Right lobe of liver (tissue), 6 donors: Measurements from ENCODE around the gene UTS2R. TPM values are rescaled to one million over a fixed set of nuclear protein-coding genes. Genes with fewer than 3 reads are reported as not detected.

ENCODE experiments used
- ATAC-seq, 4 donors: fragments of 200-7000 bp; cut with Tn5 transposase; one replicate each; pipeline ENCODE4 v1.9.1; 2020; ENCODE audit warnings: mild to moderate bottlenecking in 4 of 4, moderate library complexity in 4 of 4
- DNase-seq, 3 donors: peaks; one replicate each; pipeline ENCODE4 v3.0.0-alpha.2; 2020
- H3K27ac ChIP-seq, 3 donors: fragments of 200-600 bp; one replicate each; pipeline ENCODE4 v1.8.0; 2022
- H3K27me3 ChIP-seq, 2 donors: fragments of 200-600 bp; one replicate each; pipeline ENCODE4 v1.8.0; 2022
- H3K36me3 ChIP-seq, 4 donors: fragments of 200-600 bp; sonication (generic) in 1 of 4; one replicate each; pipeline versions ENCODE4 v1.5.1 to v1.8.0; 2017 to 2022; ENCODE audit warnings: control low read depth in 1 of 4
- H3K4me1 ChIP-seq, 4 donors: fragments of 200-600 bp; sonication (generic) in 1 of 4; one replicate each; pipeline versions ENCODE4 v1.5.1 to v1.8.0; 2017 to 2022; ENCODE audit warnings: control low read depth in 1 of 4
- H3K4me3 ChIP-seq, 3 donors: fragments of 200-600 bp; one replicate each; pipeline ENCODE4 v1.8.0; 2022
- H3K9me3 ChIP-seq, 4 donors: fragments of 200-600 bp; sonication (generic) in 1 of 4; one replicate each; pipeline versions ENCODE4 v1.5.1 to v1.8.0; 2017 to 2022; ENCODE audit warnings: control low read depth in 1 of 4
- POLR2A ChIP-seq: fragments of 450-650 bp; IDR thresholded peaks from one replicate; pipeline ENCODE4 v1.6.1; 2017; ENCODE audit warnings: antibody characterized with exemption, mild to moderate bottlenecking
- WGBS: methylation state at CpG from one replicate; pipeline ENCODE4 v1.1.6; 2018; ENCODE audit warnings: low coverage, low lambda C conversion rate; ENCODE audit not compliant: insufficient coverage; ENCODE audit errors: missing lambda C conversion rate; 5-methylcytosine and 5-hydroxymethylcytosine counted together
- intact Hi-C, 2 donors: fragments of 100-400 bp; cut with DNase I; formaldehyde crosslinking; loops; one replicate each; pipeline versions ENCODE4 v1.11.2 to v1.14.1; 2022
- total RNA-seq, 6 experiments: library from RNA; depleted of rRNA in 2 of 6; stranded (reverse); fragments of >200 nt in 2 of 6; fragmentation: NEBNext Ultra II Directional in 3 of 6; extraction: Animal tissue kit (Norgen Biotek cat#: 25700) in 3 of 6; gene quantifications; one replicate each; pipeline versions ENCODE4 v1.1.0 to v1.2.4, GENCODE V29; 2016 to 2023
- TF ChIP-seq, protein P1 (sequence below), 4 donors: fragments of 200-600 bp in 3 of 4; fragments of 450-650 bp in 1 of 4; IDR thresholded peaks; one replicate each; pipeline versions ENCODE4 v1.5.1 to v1.8.0; 2016 to 2022; ENCODE audit warnings: antibody characterized with exemption in 4 of 4, mild to moderate bottlenecking in 2 of 4
- donor health status: DM: no; HTN: yes; CAD: no.
- donor health status: DM: no; HTN: no; CAD: no.
- donor health status: DM: no; HTN: no; CAD: no.
- donor health status: DM: no; HTN: yes; CAD: no.
- donor health status: DM: no; HTN: yes; CAD: no.

The UTS2R gene
- total RNA-seq, 6 experiments from 2014 or later, result not detected

DNA sequence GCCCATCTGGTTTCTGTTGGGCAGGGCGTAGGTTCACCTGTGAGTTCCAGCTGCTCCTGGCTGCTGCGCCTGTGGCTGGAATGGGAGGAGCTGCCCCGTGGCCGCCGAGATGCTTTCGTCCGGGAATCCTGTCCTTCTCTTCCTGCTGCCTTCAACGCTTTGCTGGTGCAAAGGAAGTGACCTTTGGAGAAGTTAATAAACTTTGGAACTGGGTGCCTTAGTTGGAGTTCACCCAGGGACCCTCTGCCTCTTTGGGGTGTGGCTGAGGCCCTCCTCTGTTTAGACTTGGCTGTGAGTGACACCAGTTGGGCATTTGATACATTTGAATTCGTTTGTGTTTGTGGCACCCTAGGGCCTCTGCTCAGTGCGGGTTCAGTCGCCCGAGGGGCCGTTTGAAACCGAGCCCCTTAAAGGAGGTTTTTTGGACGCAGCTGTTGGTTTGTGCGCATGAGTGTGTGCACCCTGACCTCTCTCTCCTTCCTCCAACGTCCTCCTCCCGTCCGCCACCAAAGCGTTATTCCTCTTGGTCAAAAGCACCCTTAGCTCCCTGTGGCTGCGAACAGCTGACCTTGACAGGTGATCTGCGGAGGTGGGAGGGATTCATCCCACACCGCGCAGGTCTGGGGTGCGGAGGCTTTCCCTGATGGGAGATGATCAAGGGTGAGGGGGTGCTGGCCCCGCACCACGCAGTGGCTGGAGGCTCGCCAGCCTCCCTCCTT, 29.0 kb upstream of the UTS2R start:
- DNase-seq, result no peak
- 77% methylated on average over 11 of the region's 28 CpGs for WGBS

DNA sequence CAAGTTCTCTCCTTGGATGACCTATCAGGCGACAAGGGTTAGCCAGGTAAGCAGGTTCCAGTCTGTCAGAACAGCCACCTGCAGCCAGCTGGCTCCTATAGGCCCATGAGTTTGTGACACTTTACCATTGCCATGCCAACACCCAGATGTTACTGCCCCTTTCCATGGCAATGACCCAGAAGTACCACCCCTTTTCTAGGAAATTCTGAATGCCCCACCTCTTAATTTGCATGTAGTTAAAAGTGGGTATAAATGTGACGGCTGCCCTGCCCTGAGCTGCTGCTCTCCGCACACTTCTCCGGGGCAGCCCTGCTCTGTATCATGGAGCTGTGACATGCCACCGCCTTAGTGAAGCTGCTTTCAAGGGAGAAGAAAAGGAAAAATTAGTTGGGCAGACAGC, 28.0 kb upstream of the UTS2R start:
- 96% methylated on average over 5 of the region's 5 CpGs for WGBS
- DNase-seq, result no peak
- no peak overlapping the region for H3K4me3 ChIP-seq
- H3K36me3 ChIP-seq, result no peaks in the 10 kb centered on the region
- H3K27ac ChIP-seq, result no peak overlapping the region
- no peaks in the 10 kb centered on the region for H3K9me3 ChIP-seq
- intact Hi-C loops, result no loop called here
- TF ChIP-seq POLR2A, result no peak
- TF ChIP-seq, protein P1, sequence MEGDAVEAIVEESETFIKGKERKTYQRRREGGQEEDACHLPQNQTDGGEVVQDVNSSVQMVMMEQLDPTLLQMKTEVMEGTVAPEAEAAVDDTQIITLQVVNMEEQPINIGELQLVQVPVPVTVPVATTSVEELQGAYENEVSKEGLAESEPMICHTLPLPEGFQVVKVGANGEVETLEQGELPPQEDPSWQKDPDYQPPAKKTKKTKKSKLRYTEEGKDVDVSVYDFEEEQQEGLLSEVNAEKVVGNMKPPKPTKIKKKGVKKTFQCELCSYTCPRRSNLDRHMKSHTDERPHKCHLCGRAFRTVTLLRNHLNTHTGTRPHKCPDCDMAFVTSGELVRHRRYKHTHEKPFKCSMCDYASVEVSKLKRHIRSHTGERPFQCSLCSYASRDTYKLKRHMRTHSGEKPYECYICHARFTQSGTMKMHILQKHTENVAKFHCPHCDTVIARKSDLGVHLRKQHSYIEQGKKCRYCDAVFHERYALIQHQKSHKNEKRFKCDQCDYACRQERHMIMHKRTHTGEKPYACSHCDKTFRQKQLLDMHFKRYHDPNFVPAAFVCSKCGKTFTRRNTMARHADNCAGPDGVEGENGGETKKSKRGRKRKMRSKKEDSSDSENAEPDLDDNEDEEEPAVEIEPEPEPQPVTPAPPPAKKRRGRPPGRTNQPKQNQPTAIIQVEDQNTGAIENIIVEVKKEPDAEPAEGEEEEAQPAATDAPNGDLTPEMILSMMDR (IDR thresholded peaks at IDR 0.05), result no peak
- H3K27me3 ChIP-seq, result no peaks in the 10 kb centered on the region
- ATAC-seq, result no peak
- H3K4me1 ChIP-seq, result peaks cover 0 to 9% (median 0%) of the 10 kb centered on the region in 4 donors

More for the DNA sequence above, 29.0 kb upstream of the UTS2R start:
- Histone ChIP-seq H3K36me3 (no peaks in the 10 kb centered on the region), H3K4me3 (no peak overlapping the region), H3K9me3 (no peaks in the 10 kb centered on the region), H3K27ac (no peak overlapping the region), H3K4me1 (peaks cover 0 to 9% (median 0%) of the 10 kb centered on the region in 4 donors), H3K27me3 (no peaks in the 10 kb centered on the region)
- intact Hi-C loops, result no loop called here
- TF ChIP-seq POLR2A, result no peak
- TF ChIP-seq, protein P1 (IDR thresholded peaks at IDR 0.05), result no peak
- no peak for ATAC-seq

DNA sequence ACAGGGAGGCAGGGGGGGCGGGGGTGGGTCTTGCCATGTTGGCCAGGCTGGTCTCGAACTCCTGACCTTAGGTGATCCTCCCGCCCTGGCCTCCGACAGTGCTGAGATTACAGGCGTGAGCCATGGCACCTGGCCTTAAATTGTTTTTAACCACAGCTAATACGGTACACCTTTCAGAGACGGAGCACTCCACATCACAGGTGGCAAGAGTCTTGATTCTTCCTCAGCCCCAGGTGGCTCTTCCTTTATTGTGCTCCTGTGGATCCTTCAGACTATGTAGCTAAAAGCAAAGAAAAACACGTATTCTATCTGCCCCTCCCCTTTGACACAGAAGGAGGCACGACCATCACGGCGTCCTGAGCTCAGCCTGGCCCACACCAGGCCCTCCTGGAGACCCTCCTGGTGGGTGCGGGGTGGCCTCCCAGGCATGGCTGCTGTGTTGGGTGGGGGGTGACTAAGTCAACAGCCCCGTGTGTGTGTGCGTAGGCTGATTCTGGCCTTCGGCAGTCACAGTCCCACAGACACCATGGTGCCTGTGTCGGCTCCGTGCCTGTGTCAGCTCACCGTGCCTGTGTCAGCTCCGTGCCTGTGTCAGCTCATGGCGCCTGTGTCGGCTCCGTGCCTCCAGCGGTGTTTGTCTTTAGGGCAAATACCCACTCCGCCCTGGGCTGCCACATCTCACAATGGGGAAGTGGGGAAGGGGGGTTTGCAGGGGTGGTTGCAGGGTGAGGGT, 27.2 kb upstream of the UTS2R start:
- 93% methylated on average over 3 of the region's 24 CpGs for WGBS

DNA sequence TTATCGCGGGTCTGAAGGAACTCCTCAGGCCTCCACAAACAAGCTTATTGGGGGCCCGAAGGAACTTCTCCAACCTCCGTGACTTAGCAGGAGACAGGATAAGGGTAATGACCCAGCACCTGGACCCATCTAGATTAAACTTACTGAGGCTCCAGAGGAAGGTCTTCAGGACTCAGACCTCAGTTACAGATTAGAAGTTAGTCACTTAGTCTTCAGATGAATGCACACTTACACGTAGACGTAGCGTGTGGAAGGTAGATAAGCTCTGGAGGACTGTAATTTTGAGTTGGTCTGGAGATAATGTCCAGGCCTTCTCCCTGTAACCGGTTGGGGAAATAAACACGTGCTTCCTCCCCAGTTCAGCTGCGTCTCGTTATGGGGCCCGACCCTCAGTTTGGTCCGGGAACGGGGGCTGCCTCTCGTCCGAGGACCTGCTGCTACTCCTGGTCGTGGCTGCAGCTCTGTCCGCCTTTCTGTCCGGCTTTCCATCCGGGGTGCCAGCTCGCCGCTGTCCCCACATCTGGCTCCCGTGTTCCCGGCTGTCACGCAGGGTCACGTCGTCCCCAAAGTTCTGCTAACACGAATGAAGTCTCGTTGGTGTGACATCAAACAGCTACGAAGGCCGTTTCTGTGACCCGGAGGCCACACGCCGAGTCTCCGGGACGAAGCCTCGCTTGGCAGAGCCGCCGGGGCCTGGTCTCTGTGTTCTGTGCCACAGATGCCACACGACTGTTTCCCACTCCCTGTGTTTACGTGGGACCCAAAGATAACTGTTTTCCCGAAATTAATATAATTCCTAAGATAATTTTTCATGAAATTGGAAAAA, 26.2 kb upstream of the UTS2R start:
- Histone ChIP-seq H3K27ac (no peak overlapping the region), H3K4me1 (peaks cover 0 to 5% (median 0%) of the 10 kb centered on the region in 4 donors), H3K36me3 (no peaks in the 10 kb centered on the region), H3K27me3 (no peaks in the 10 kb centered on the region), H3K4me3 (no peak overlapping the region), H3K9me3 (no peaks in the 10 kb centered on the region)
- ATAC-seq (no peak), DNase-seq (no peak)
- TF ChIP-seq, protein P1 (IDR thresholded peaks at IDR 0.05), result no peak
- no peak for TF ChIP-seq POLR2A
- intact Hi-C loops, result no loop called here
- 90% methylated on average over 23 of the region's 42 CpGs for WGBS

More for the DNA sequence above, 27.2 kb upstream of the UTS2R start:
- H3K27ac ChIP-seq, result no peak overlapping the region
- H3K4me3 ChIP-seq, result no peak overlapping the region
- H3K27me3 ChIP-seq, result no peaks in the 10 kb centered on the region
- TF ChIP-seq, protein P1 (IDR thresholded peaks at IDR 0.05), result no peak
- TF ChIP-seq POLR2A, result no peak
- H3K4me1 ChIP-seq, result peaks cover 0 to 8% (median 0%) of the 10 kb centered on the region in 4 donors
- peak in 1 of 4 donors; percentile 20 for ATAC-seq
- DNase-seq, result no peak
- H3K36me3 ChIP-seq, result no peaks in the 10 kb centered on the region
- intact Hi-C loops, result no loop called here
- H3K9me3 ChIP-seq, result no peaks in the 10 kb centered on the region
